ENCODE measurements around the gene DSG3. TPM values are rescaled to one million over a fixed set of nuclear protein-coding genes. Genes with fewer than 3 reads are reported as not detected.

Gene DSG3
- total and polyA plus RNA-seq, 10 of the 15 experiments (the other 5 are each of a cell fraction or from before 2014, with no cell fraction given) = 0.01 to 0.36 (median 0.30) TPM

GRCh38 chr18:31436825-31437224, 10.7 kb upstream of the DSG3 start:
- 39% methylated on average over 3 of the region's 3 CpGs for WGBS (ENCODE audit: insufficient coverage, insufficient replicate concordance, low lambda C conversion rate, missing lambda C conversion rate)
- intact Hi-C loops (cut with micrococcal nuclease; ENCODE audit: unreplicated experiment) = no loop called here
- Histone ChIP-seq H3K9ac (ENCODE audit: control insufficient read depth, insufficient read depth, low read length) (no peak overlapping the region), H4K20me1 (ENCODE audit: control insufficient read depth, insufficient read depth) (no peaks in the 10 kb centered on the region), H3K4me1 (ENCODE audit: control insufficient read depth, insufficient read depth, low read length) (no peaks in the 10 kb centered on the region), H3K79me2 (ENCODE audit: control insufficient read depth, insufficient read depth, low read length) (no peaks in the 10 kb centered on the region), H3K27me3 (replicated peaks in 1 of 2; ENCODE audit: control insufficient read depth in 2 of 2, insufficient read depth in 2 of 2, low read length in 1 of 2) (no peaks in the 10 kb centered on the region; a peak in 1 of 4 replicates), H3K36me3 (ENCODE audit: control insufficient read depth in 2 of 2, insufficient read depth in 2 of 2, low read length in 1 of 2) (no peaks in the 10 kb centered on the region), H3K4me3 (no peak overlapping the region), H3K4me2 (ENCODE audit: control insufficient read depth, insufficient read depth) (no peak overlapping the region), H2AFZ (ENCODE audit: control insufficient read depth, low read depth, low read length) (no peak overlapping the region), H3K27ac (ENCODE audit: control insufficient read depth, insufficient read depth) (no peak overlapping the region), H3K9me3 (replicated peaks; ENCODE audit: control insufficient read depth, insufficient read depth, low read length) (no peaks in the 10 kb centered on the region)
- CTCF ChIA-PET = interaction anchor here (1.1 to 1.4 kb wide), 3 partner anchors 10 to 55 kb away, joined by 3 to 5 read pairs (median 3); no protein-coding TSS in a partner anchor
- SMC1A ChIA-PET (ENCODE audit: uncharacterized antibody, unreplicated experiment) = interaction anchor here (0.6 to 2.8 kb wide), 2 partner anchors 9 to 12 kb away, joined by 3 to 12 read pairs; no protein-coding TSS in a partner anchor
- ATAC-seq = no peak
- no peak for FAIRE-seq
- in situ Hi-C loops (cut with MboI) = no loop called here
- POLR2A ChIA-PET = interaction anchor here (0.9 kb wide), 1 partner anchor 27 kb away, joined by 3 read pairs; no protein-coding TSS in a partner anchor
- BruUV-seq (replicated peaks) = no TSS peak
- RAD21 ChIA-PET (ENCODE audit: unreplicated experiment) = interaction anchor here (1.0 kb wide), 1 partner anchor 12 kb away, joined by 4 read pairs; no protein-coding TSS in a partner anchor
- no peak for DNase-seq (ENCODE audit: low read depth, low spot score)
- no peak for TF ChIP-seq EZH2 (IDR thresholded peaks at IDR 0.05; ENCODE audit: borderline replicate concordance, control insufficient read depth, low read depth, low read length)
- TF ChIP-seq ZBTB4 (CRISPR knock-in tag; IDR thresholded peaks at IDR 0.05) = no peak
- TF ChIP-seq HSF1 (IDR thresholded peaks at IDR 0.05; ENCODE audit: low read depth, low read length) = no peak
- no peak for TF ChIP-seq POLR2AphosphoS2 (IDR thresholded peaks at IDR 0.05; ENCODE audit: low read depth, low read length)
- TF ChIP-seq KAT2A (conservative IDR thresholded peaks at IDR 0.05; ENCODE audit: control insufficient read depth, low read depth, low read length) = no peak
- TF ChIP-seq NFXL1 (IDR thresholded peaks at IDR 0.05; ENCODE audit: borderline replicate concordance) = no peak
- no peak for TF ChIP-seq SUZ12 (IDR thresholded peaks at IDR 0.05; ENCODE audit: unreplicated experiment)
- TF ChIP-seq HDAC6 (IDR thresholded peaks at IDR 0.05; ENCODE audit: unreplicated experiment) = no peak
- no peak for TF ChIP-seq STAT1 (conservative IDR thresholded peaks at IDR 0.05)
- TF ChIP-seq PRDM15 (CRISPR knock-in tag; IDR thresholded peaks at IDR 0.05) = no peak
- no peak for TF ChIP-seq ZNF24 (IDR thresholded peaks at IDR 0.05)
- TF ChIP-seq BCLAF1 (IDR thresholded peaks at IDR 0.05) = no peak

All from GM12878 (cell line).